Panc1 (cell line): ENCODE results near the gene CC2D1A. TPM values are rescaled to one million over a fixed set of nuclear protein-coding genes. Genes with fewer than 3 reads are reported as not detected.

Experiments
- ATAC-seq: fragments of 200-7000 bp; cut with Tn5 transposase; 2 replicates; pipeline ENCODE4 v1.9.1; 2020; ENCODE audit warnings: mild to moderate bottlenecking, moderate library complexity
- BruUV-seq: library from RNA; stranded (reverse); fragments of 400-500 nt; replicated peaks from 2 replicates; lab custom pipeline; 2021; lab: Mats Ljungman, UMichigan
- CTCF ChIA-PET: fragments of 300-600 bp; sonication (Branson Sonifier 250); formaldehyde crosslinking; loops from one replicate; lab custom pipeline; 2022; ENCODE audit warnings: antibody characterized with exemption; lab: Charles Lee
- POLR2A ChIA-PET: fragments of 300-600 bp; sonication (Branson Sonifier 250); formaldehyde crosslinking; loops from one replicate; lab custom pipeline; 2022; ENCODE audit warnings: antibody characterized with exemption; lab: Charles Lee
- DNase-seq: peaks from one replicate; pipeline ENCODE4 v3.0.0-alpha.2; 2010; ENCODE audit warnings: low read depth, low spot score
- H3K27ac ChIP-seq: 2 replicates; pipeline ENCODE4 v1.5.1; 2011; ENCODE audit warnings: mild to moderate bottlenecking, low read length, inconsistent platforms
- H3K27me3 ChIP-seq: fragments of 200-500 bp; sonication (Bioruptor generic); 2 replicates; pipeline ENCODE4 v1.6.0; 2014; ENCODE audit warnings: low read length, inconsistent platforms; ENCODE audit not compliant: control insufficient read depth, insufficient read depth
- H3K36me3 ChIP-seq: fragments of 200-500 bp; sonication (Bioruptor generic); 2 replicates; pipeline ENCODE4 v1.5.1; 2014; ENCODE audit warnings: inconsistent platforms, mild to moderate bottlenecking, low read length, moderate library complexity; ENCODE audit not compliant: control insufficient read depth, insufficient read depth
- H3K4me1 ChIP-seq: 2 replicates; pipeline ENCODE4 v1.5.1; 2011; ENCODE audit warnings: inconsistent platforms, mild to moderate bottlenecking, low read length, moderate library complexity; ENCODE audit not compliant: control insufficient read depth, insufficient read depth
- H3K4me3 ChIP-seq, 2 experiments: 2 replicates each; pipeline ENCODE4 v1.5.1; 2011 to 2012; ENCODE audit warnings: low read depth in 2 of 2, low read length in 2 of 2, mild to moderate bottlenecking in 2 of 2, inconsistent platforms in 1 of 2, moderate library complexity in 1 of 2
- H3K9me3 ChIP-seq: fragments of 200-500 bp; sonication (Bioruptor generic); 2 replicates; pipeline ENCODE4 v1.5.1; 2014; ENCODE audit warnings: low read depth, mild to moderate bottlenecking, inconsistent platforms, low read length, moderate library complexity; ENCODE audit not compliant: control insufficient read depth, insufficient read depth
- POLR2AphosphoS5 ChIP-seq: IDR thresholded peaks from 2 replicates; pipeline ENCODE4 v1.6.1; 2012; ENCODE audit warnings: mild to moderate bottlenecking, low read depth, low read length, moderate library complexity
- SIN3A ChIP-seq: IDR thresholded peaks from 2 replicates; pipeline ENCODE4 v1.6.1; 2012; ENCODE audit warnings: low read depth, mild to moderate bottlenecking, low read length, moderate library complexity, borderline replicate concordance; ENCODE audit not compliant: insufficient read depth
- TCF7L2 ChIP-seq: IDR thresholded peaks from 2 replicates; pipeline ENCODE4 v1.6.1; 2011; ENCODE audit warnings: mild to moderate bottlenecking, low read depth, low read length, inconsistent platforms
- in situ Hi-C: cut with HindIII; loops from 2 replicates; pipeline ENCODE4 v1.10.0; 2016; ENCODE audit warnings: low sequenced_read_pairs, low pct_unique_long_range_greater_than_20kb
- intact Hi-C: fragments of 100-400 bp; cut with micrococcal nuclease; formaldehyde crosslinking; loops from one replicate; pipeline ENCODE4 v1.10.0; 2022; ENCODE audit not compliant: unreplicated experiment
- total RNA-seq: library from RNA; stranded (reverse); gene quantifications from one replicate; pipeline ENCODE4 v1.2.1, GENCODE V29; 2021; ENCODE audit not compliant: unreplicated experiment
- TF ChIP-seq, protein P1 (sequence below): fragments of 450-650 bp; IDR thresholded peaks from 2 replicates; pipeline ENCODE4 v1.5.1; 2017; ENCODE audit warnings: mild to moderate bottlenecking
- TF ChIP-seq, protein P2 (sequence below), 2 experiments: IDR thresholded peaks; 2 replicates each; pipeline ENCODE4 v1.6.1; 2011 to 2012; ENCODE audit warnings: low read depth in 2 of 2, control low read depth in 1 of 2, low read length in 1 of 2, mild to moderate bottlenecking in 1 of 2, moderate library complexity in 1 of 2; ENCODE audit not compliant: insufficient read depth in 1 of 2

The CC2D1A gene
- total RNA-seq, 1 experiment from 2014 or later, result 28.0 TPM

DNA sequence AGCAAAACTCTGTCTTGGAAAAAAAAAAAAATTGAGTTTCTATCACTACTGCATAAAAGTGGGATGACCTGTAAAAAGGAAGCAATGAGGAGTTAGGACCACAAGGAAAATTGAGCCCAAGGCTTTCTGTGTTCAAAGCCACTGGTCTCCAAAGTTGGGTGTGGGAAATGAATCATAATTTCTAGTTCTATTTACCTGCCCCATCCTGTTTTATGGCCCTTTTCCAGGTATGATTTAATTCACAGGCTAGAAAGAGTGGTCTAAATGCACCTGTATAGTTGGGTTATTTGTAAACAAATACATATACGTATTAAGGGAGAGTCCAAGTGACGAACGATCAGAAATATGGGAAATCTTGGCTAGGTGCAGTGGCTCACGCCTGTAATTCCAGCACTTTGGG, 40.4 kb downstream of the CC2D1A start:
- no peak for DNase-seq
- in situ Hi-C loops (no loop called here), intact Hi-C loops (no loop called here)
- Histone ChIP-seq H3K4me3 (no peak overlapping the region), H3K9me3 (no peaks in the 10 kb centered on the region), H3K36me3 (no peaks in the 10 kb centered on the region), H3K27ac (no peak overlapping the region), H3K27me3 (no peaks in the 10 kb centered on the region), H3K4me1 (no peaks in the 10 kb centered on the region)
- ChIA-PET CTCF (interaction anchor here (0.6 kb wide), 1 partner anchor 11 kb away, joined by 9 read pairs; no protein-coding TSS in a partner anchor), POLR2A (no interaction called here)
- no TSS peak for BruUV-seq
- TF ChIP-seq TCF7L2 (no peak), POLR2AphosphoS5 (no peak), SIN3A (no peak)
- TF ChIP-seq, protein P1, sequence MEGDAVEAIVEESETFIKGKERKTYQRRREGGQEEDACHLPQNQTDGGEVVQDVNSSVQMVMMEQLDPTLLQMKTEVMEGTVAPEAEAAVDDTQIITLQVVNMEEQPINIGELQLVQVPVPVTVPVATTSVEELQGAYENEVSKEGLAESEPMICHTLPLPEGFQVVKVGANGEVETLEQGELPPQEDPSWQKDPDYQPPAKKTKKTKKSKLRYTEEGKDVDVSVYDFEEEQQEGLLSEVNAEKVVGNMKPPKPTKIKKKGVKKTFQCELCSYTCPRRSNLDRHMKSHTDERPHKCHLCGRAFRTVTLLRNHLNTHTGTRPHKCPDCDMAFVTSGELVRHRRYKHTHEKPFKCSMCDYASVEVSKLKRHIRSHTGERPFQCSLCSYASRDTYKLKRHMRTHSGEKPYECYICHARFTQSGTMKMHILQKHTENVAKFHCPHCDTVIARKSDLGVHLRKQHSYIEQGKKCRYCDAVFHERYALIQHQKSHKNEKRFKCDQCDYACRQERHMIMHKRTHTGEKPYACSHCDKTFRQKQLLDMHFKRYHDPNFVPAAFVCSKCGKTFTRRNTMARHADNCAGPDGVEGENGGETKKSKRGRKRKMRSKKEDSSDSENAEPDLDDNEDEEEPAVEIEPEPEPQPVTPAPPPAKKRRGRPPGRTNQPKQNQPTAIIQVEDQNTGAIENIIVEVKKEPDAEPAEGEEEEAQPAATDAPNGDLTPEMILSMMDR, result no peak
- TF ChIP-seq, protein P2, sequence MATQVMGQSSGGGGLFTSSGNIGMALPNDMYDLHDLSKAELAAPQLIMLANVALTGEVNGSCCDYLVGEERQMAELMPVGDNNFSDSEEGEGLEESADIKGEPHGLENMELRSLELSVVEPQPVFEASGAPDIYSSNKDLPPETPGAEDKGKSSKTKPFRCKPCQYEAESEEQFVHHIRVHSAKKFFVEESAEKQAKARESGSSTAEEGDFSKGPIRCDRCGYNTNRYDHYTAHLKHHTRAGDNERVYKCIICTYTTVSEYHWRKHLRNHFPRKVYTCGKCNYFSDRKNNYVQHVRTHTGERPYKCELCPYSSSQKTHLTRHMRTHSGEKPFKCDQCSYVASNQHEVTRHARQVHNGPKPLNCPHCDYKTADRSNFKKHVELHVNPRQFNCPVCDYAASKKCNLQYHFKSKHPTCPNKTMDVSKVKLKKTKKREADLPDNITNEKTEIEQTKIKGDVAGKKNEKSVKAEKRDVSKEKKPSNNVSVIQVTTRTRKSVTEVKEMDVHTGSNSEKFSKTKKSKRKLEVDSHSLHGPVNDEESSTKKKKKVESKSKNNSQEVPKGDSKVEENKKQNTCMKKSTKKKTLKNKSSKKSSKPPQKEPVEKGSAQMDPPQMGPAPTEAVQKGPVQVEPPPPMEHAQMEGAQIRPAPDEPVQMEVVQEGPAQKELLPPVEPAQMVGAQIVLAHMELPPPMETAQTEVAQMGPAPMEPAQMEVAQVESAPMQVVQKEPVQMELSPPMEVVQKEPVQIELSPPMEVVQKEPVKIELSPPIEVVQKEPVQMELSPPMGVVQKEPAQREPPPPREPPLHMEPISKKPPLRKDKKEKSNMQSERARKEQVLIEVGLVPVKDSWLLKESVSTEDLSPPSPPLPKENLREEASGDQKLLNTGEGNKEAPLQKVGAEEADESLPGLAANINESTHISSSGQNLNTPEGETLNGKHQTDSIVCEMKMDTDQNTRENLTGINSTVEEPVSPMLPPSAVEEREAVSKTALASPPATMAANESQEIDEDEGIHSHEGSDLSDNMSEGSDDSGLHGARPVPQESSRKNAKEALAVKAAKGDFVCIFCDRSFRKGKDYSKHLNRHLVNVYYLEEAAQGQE (IDR thresholded peaks at IDR 0.05; ENCODE audit: insufficient read depth in 1 of 2, low read depth in 2 of 2, low read length in 1 of 2), result no peak
- ATAC-seq, result no peak

DNA sequence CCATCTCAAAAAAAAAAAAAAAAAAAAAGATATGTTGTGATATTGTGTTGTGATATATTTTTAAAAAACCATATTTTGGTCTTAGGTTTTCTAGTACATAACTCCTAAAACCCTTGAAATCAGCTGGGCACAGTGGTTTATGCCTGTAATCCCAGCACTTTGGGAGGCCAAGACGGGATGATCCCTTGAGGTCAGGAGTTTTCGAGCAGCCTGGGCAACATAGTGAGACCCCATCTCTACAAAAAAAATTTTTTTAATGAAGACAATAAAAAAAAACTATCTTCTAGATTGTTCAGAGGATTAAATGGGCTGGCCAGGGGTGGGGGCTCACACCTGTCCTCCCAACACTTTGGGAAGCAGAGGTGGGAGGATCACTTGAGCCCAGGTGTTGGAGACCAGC, 45.0 kb downstream of the CC2D1A start:
- no peaks in the 10 kb centered on the region; the same call in 1 of the 2 replicates for H3K36me3 ChIP-seq
- no peak for DNase-seq
- in situ Hi-C loops, result no loop called here

More for the DNA sequence above, 45.0 kb downstream of the CC2D1A start:
- no peak overlapping the region for H3K4me3 ChIP-seq
- no peak for ATAC-seq
- TF ChIP-seq, protein P2 (IDR thresholded peaks at IDR 0.05; ENCODE audit: insufficient read depth in 1 of 2, low read depth in 2 of 2, low read length in 1 of 2), result no peak
- TF ChIP-seq POLR2AphosphoS5 (no peak), TCF7L2 (no peak), SIN3A (no peak)
- TF ChIP-seq, protein P1, result no peak
- H3K4me1 ChIP-seq, result peaks cover 6% of the 10 kb centered on the region
- ChIA-PET POLR2A (no interaction called here), CTCF (interaction anchor here (0.9 kb wide), 1 partner anchor 18 kb away, joined by 8 read pairs; no protein-coding TSS in a partner anchor)
- H3K27me3 ChIP-seq, result no peaks in the 10 kb centered on the region
- intact Hi-C loops, result no loop called here
- no TSS peak for BruUV-seq
- no peak overlapping the region for H3K27ac ChIP-seq
- no peaks in the 10 kb centered on the region for H3K9me3 ChIP-seq
